ENCODE results near the gene CACNA1E.

Gene CACNA1E

GRCh38 chr1:181451661-181452230 lies 31.6 kb upstream of the CACNA1E start:
- no peaks in the 10 kb centered on the region for H3K27me3 ChIP-seq (ENCODE audit: insufficient read depth, low read length)
- H3K79me1 ChIP-seq (ENCODE audit: low read length), result no peaks in the 10 kb centered on the region
- H3K9ac ChIP-seq (ENCODE audit: low read length), result no peak overlapping the region
- no peaks in the 10 kb centered on the region for H3K79me2 ChIP-seq (ENCODE audit: control insufficient read depth, insufficient read depth, low read length, poor library complexity)
- no peak overlapping the region for H4K8ac ChIP-seq (ENCODE audit: low read depth, low read length)
- WGBS (ENCODE audit: extremely low coverage, insufficient coverage, insufficient read length), result no CpG with 5 or more reads among the region's 4 CpGs
- no peak overlapping the region for H3K18ac ChIP-seq (ENCODE audit: low read length)
- H2AK5ac ChIP-seq (ENCODE audit: low read length), result no peak overlapping the region
- no peak overlapping the region for H3K14ac ChIP-seq (ENCODE audit: low read length)
- H2AFZ ChIP-seq (ENCODE audit: insufficient read depth, low read length, poor library complexity), result no peak overlapping the region
- H4K91ac ChIP-seq (ENCODE audit: low read depth, low read length), result no peak overlapping the region
- no peak overlapping the region for H2BK12ac ChIP-seq (ENCODE audit: low read length)
- no peak overlapping the region for H4K12ac ChIP-seq (ENCODE audit: low read depth, low read length)
- no peak overlapping the region for H3K4me2 ChIP-seq (ENCODE audit: low read length)
- H2BK120ac ChIP-seq (ENCODE audit: insufficient read depth, low read length, poor library complexity), result no peak overlapping the region
- H3K4ac ChIP-seq (ENCODE audit: low read depth, low read length), result no peak overlapping the region
- no peak overlapping the region for H3K23ac ChIP-seq (ENCODE audit: low read length)
- no peak overlapping the region for H2BK5ac ChIP-seq (ENCODE audit: low read depth, low read length, poor library complexity)
- H3K4me3 ChIP-seq (ENCODE audit: low read depth, low read length), result no peak overlapping the region
- H3K4me1 ChIP-seq (ENCODE audit: control insufficient read depth in 1 of 2, insufficient read depth in 2 of 2, low read length in 2 of 2), result no peaks in the 10 kb centered on the region
- DNase-seq, result no peak
- no peak overlapping the region for H3K27ac ChIP-seq (ENCODE audit: low read depth, low read length)
- H3K9me3 ChIP-seq (ENCODE audit: insufficient read depth, low read depth, low read length), result peaks cover 2% of the 10 kb centered on the region
- H3K36me3 ChIP-seq (ENCODE audit: control insufficient read depth in 1 of 2, insufficient read depth in 2 of 2, low read length in 2 of 2), result no peaks in the 10 kb centered on the region

- Histone ChIP-seq H3K36me3 (ENCODE audit: control insufficient read depth in 1 of 2, insufficient read depth in 2 of 2, low read length in 2 of 2) (no peaks in the 10 kb centered on the region), H4K12ac (ENCODE audit: low read depth, low read length) (no peak overlapping the region), H2BK5ac (ENCODE audit: low read depth, low read length, poor library complexity) (no peak overlapping the region), H3K18ac (ENCODE audit: low read length) (no peak overlapping the region), H3K4me1 (ENCODE audit: control insufficient read depth in 1 of 2, insufficient read depth in 2 of 2, low read length in 2 of 2) (no peaks in the 10 kb centered on the region), H3K14ac (ENCODE audit: low read length) (no peak overlapping the region), H4K91ac (ENCODE audit: low read depth, low read length) (no peak overlapping the region), H3K79me2 (ENCODE audit: control insufficient read depth, insufficient read depth, low read length, poor library complexity) (no peaks in the 10 kb centered on the region), H3K9ac (ENCODE audit: low read length) (no peak overlapping the region), H3K27me3 (ENCODE audit: insufficient read depth, low read length) (no peaks in the 10 kb centered on the region), H3K4ac (ENCODE audit: low read depth, low read length) (no peak overlapping the region), H2BK120ac (ENCODE audit: insufficient read depth, low read length, poor library complexity) (no peak overlapping the region), H3K23ac (ENCODE audit: low read length) (no peak overlapping the region), H2BK12ac (ENCODE audit: low read length) (no peak overlapping the region), H3K9me3 (ENCODE audit: insufficient read depth, low read depth, low read length) (peaks cover 3% of the 10 kb centered on the region), H3K27ac (ENCODE audit: low read depth, low read length) (no peak overlapping the region), H3K4me2 (ENCODE audit: low read length) (no peak overlapping the region), H2AK5ac (ENCODE audit: low read length) (no peak overlapping the region), H4K8ac (ENCODE audit: low read depth, low read length) (no peak overlapping the region), H3K4me3 (ENCODE audit: low read depth, low read length) (no peak overlapping the region), H2AFZ (ENCODE audit: insufficient read depth, low read length, poor library complexity) (no peak overlapping the region), H3K79me1 (ENCODE audit: low read length) (no peaks in the 10 kb centered on the region)
- no CpG with 5 or more reads among the region's 3 CpGs for whole genome bisulfite sequencing (ENCODE audit: extremely low coverage, insufficient coverage, insufficient read length)
- DNase-seq, result no peak
These were observed 30.6 kb upstream of the CACNA1E start for GRCh38 chr1:181452746-181453145.

GRCh38 chr1:181453541-181454201 lies 29.6 kb upstream of the CACNA1E start:
- Histone ChIP-seq H3K14ac (ENCODE audit: low read length) (no peak overlapping the region), H3K27me3 (ENCODE audit: insufficient read depth, low read length) (no peaks in the 10 kb centered on the region), H2BK12ac (ENCODE audit: low read length) (no peak overlapping the region), H3K23ac (ENCODE audit: low read length) (no peak overlapping the region), H2BK5ac (ENCODE audit: low read depth, low read length, poor library complexity) (no peak overlapping the region), H3K9me3 (ENCODE audit: insufficient read depth, low read depth, low read length) (peaks cover 3% of the 10 kb centered on the region), H4K8ac (ENCODE audit: low read depth, low read length) (no peak overlapping the region), H3K4me3 (ENCODE audit: low read depth, low read length) (no peak overlapping the region), H2BK120ac (ENCODE audit: insufficient read depth, low read length, poor library complexity) (no peak overlapping the region), H2AK5ac (ENCODE audit: low read length) (no peak overlapping the region), H2AFZ (ENCODE audit: insufficient read depth, low read length, poor library complexity) (no peak overlapping the region), H3K4me2 (ENCODE audit: low read length) (no peak overlapping the region), H3K4ac (ENCODE audit: low read depth, low read length) (no peak overlapping the region), H3K36me3 (ENCODE audit: control insufficient read depth in 1 of 2, insufficient read depth in 2 of 2, low read length in 2 of 2) (no peaks in the 10 kb centered on the region), H4K91ac (ENCODE audit: low read depth, low read length) (no peak overlapping the region), H3K79me1 (ENCODE audit: low read length) (no peaks in the 10 kb centered on the region), H3K27ac (ENCODE audit: low read depth, low read length) (no peak overlapping the region), H3K4me1 (ENCODE audit: control insufficient read depth in 1 of 2, insufficient read depth in 2 of 2, low read length in 2 of 2) (no peaks in the 10 kb centered on the region), H3K18ac (ENCODE audit: low read length) (no peak overlapping the region), H4K12ac (ENCODE audit: low read depth, low read length) (no peak overlapping the region), H3K9ac (ENCODE audit: low read length) (no peak overlapping the region), H3K79me2 (ENCODE audit: control insufficient read depth, insufficient read depth, low read length, poor library complexity) (no peaks in the 10 kb centered on the region)
- no CpG with 5 or more reads among the region's 3 CpGs for WGBS (ENCODE audit: extremely low coverage, insufficient coverage, insufficient read length)
- DNase-seq, result no peak

GRCh38 chr1:181456551-181456950 lies 26.8 kb upstream of the CACNA1E start:
- WGBS (ENCODE audit: extremely low coverage, insufficient coverage, insufficient read length), result no CpG with 5 or more reads among the region's 3 CpGs
- no peak overlapping the region for H4K12ac ChIP-seq (ENCODE audit: low read depth, low read length)
- DNase-seq, result no peak
- H2BK5ac ChIP-seq (ENCODE audit: low read depth, low read length, poor library complexity), result no peak overlapping the region
- H2BK12ac ChIP-seq (ENCODE audit: low read length), result no peak overlapping the region
- no peak overlapping the region for H3K23ac ChIP-seq (ENCODE audit: low read length)
- H3K18ac ChIP-seq (ENCODE audit: low read length), result no peak overlapping the region
- H2AK5ac ChIP-seq (ENCODE audit: low read length), result no peak overlapping the region
- H3K4me3 ChIP-seq (ENCODE audit: low read depth, low read length), result no peak overlapping the region
- H3K79me2 ChIP-seq (ENCODE audit: control insufficient read depth, insufficient read depth, low read length, poor library complexity), result no peaks in the 10 kb centered on the region
- no peak overlapping the region for H4K8ac ChIP-seq (ENCODE audit: low read depth, low read length)
- no peak overlapping the region for H3K4me2 ChIP-seq (ENCODE audit: low read length)
- no peak overlapping the region for H4K91ac ChIP-seq (ENCODE audit: low read depth, low read length)
- no peaks in the 10 kb centered on the region for H3K27me3 ChIP-seq (ENCODE audit: insufficient read depth, low read length)
- H3K14ac ChIP-seq (ENCODE audit: low read length), result no peak overlapping the region
- no peak overlapping the region for H3K4ac ChIP-seq (ENCODE audit: low read depth, low read length)
- H3K79me1 ChIP-seq (ENCODE audit: low read length), result no peaks in the 10 kb centered on the region
- no peaks in the 10 kb centered on the region for H3K36me3 ChIP-seq (ENCODE audit: control insufficient read depth in 1 of 2, insufficient read depth in 2 of 2, low read length in 2 of 2)
- H2BK120ac ChIP-seq (ENCODE audit: insufficient read depth, low read length, poor library complexity), result no peak overlapping the region
- H3K4me1 ChIP-seq (ENCODE audit: control insufficient read depth in 1 of 2, insufficient read depth in 2 of 2, low read length in 2 of 2), result peaks cover 0 to 3% of the 10 kb centered on the region in 2 experiments
- H3K9me3 ChIP-seq (ENCODE audit: insufficient read depth, low read depth, low read length), result peaks cover 8% of the 10 kb centered on the region
- no peak overlapping the region for H2AFZ ChIP-seq (ENCODE audit: insufficient read depth, low read length, poor library complexity)
- no peak overlapping the region for H3K27ac ChIP-seq (ENCODE audit: low read depth, low read length)
- no peak overlapping the region for H3K9ac ChIP-seq (ENCODE audit: low read length)
